AG09309 (cell line): ENCODE measurements around the gene TANC1.

ENCODE experiments used
- DNase-seq: peaks from one replicate; pipeline ENCODE4 v3.0.0-alpha.2; 2010; ENCODE audit warnings: low read depth
- H3K4me3 ChIP-seq: 2 replicates; pipeline ENCODE4 v1.5.1; 2011; ENCODE audit warnings: mild to moderate bottlenecking, low read depth, low read length, moderate library complexity; ENCODE audit not compliant: control insufficient read depth
- TF ChIP-seq, protein P1 (sequence below): IDR thresholded peaks from 2 replicates; pipeline ENCODE4 v1.5.1; 2011; ENCODE audit warnings: mild to moderate bottlenecking, low read depth, low read length, inconsistent platforms; ENCODE audit not compliant: insufficient read depth, control insufficient read depth; ENCODE audit errors: missing control alignments

Gene TANC1

DNA sequence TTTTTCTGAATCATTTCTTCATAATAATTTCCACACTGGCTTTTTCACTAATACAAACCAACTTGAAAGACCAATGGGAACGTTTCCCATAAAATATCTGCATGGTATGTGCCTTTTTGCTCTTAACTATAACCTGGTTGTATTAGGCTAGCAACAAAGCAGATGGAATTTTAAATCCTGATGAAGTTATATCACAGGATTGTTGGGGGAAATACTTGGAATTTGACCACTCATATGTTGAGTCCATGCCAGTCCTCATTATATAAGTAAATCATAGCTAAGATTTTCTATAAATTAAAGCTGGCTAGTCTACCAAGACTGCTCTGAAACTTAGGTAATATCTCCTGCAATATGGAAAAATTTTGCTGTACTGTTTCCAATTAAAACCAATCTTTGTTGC lies 99.5 kb downstream of the TANC1 start:
- H3K4me3 ChIP-seq = no peak overlapping the region
- TF ChIP-seq, protein P1, sequence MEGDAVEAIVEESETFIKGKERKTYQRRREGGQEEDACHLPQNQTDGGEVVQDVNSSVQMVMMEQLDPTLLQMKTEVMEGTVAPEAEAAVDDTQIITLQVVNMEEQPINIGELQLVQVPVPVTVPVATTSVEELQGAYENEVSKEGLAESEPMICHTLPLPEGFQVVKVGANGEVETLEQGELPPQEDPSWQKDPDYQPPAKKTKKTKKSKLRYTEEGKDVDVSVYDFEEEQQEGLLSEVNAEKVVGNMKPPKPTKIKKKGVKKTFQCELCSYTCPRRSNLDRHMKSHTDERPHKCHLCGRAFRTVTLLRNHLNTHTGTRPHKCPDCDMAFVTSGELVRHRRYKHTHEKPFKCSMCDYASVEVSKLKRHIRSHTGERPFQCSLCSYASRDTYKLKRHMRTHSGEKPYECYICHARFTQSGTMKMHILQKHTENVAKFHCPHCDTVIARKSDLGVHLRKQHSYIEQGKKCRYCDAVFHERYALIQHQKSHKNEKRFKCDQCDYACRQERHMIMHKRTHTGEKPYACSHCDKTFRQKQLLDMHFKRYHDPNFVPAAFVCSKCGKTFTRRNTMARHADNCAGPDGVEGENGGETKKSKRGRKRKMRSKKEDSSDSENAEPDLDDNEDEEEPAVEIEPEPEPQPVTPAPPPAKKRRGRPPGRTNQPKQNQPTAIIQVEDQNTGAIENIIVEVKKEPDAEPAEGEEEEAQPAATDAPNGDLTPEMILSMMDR = no peak
- DNase-seq = no peak

DNA sequence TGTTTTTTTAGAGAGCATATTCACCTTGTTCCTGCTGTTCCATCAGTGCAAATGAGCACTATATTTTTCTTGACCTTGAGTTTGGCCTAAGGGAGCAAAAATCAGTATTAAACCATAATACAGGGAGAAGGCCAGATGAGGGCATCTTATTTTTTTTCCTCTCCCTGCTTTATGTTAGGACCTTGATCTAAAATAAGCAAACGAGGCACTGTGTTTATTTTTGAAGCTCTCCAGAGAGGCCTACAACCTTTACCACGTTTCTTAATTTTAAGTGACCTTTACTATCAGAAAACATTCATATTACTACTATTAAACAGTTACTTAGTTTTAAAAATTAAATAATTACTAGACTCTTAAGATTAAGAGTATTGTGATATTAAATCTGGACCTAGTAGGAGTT lies 100.8 kb downstream of the TANC1 start:
- TF ChIP-seq, protein P1 = no peak
- DNase-seq = no peak
- H3K4me3 ChIP-seq = no peak overlapping the region

DNA sequence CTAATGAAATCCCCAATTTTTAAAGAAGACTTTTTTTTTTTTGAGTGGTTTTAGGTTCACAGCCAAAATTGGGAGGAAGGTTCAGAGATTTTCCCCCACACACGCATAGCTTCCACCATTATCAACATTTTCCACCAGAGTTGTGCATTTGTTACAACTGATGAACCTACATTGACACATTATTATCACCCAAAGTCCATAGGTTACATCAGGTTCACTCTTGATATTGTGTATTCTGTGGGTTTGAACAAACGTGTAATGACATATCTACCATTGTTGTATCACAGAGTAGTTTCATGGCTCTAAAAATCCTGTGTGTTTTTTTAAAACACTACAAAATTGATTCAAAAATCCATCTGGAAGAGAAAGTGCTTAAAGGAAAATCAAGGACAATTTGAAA lies 101.8 kb downstream of the TANC1 start:
- no peak for DNase-seq
- H3K4me3 ChIP-seq = no peak overlapping the region
- TF ChIP-seq, protein P1 = no peak

DNA sequence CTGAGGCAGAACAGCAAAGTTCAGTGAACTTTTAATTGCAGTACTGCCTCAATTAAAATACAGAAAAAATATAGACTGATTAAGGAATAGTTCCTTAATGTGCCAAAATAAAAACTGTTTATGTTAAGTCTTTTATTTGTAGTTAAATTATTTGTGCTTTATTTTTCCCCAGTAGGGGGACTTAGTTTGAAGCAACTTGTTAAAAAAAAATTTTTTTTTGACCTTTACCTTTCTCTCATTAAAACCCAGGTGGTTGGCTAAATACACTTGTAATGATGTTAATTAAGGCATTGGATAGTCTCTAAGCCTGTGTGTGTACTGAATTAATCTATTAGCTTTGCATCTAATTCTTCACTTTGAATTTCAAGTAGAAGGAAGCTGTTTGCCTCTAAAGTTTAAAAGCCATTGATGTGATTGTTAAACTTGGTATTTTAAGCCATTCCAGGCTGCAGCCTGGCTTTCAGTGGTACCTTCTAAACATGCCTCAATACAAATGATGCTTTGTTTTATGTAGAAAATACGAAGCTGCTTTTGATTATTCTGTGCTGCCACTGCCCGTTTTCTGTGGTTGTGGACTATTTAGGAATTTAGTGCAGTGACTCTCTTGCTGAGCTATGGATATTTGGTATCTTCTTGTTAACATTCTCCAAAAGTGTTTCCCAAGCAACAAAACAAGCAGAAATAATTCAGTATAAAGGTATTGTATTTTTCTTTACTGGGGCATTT lies 102.9 kb downstream of the TANC1 start:
- TF ChIP-seq, protein P1 = no peak
- no peak overlapping the region for H3K4me3 ChIP-seq
- peak; percentile 84 for DNase-seq

DNA sequence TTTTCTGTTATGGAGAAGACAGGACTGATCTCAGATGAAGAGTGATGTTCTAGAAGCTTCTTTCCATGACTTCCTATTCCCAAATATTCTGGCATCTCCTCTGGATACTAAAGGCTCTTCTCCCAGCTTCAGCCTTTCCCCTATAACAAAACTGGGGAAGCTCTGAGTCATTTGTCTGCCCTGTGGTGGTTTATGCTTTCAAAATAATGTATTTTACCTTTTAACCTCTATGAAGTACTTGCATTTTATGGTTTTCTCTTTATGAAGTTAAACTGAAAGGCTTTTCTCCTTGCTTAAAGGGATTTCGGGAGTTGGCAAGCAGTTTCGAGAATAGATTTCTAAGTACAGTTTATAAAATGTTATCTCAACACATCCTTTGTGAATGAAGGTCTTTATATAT lies 104.4 kb downstream of the TANC1 start:
- TF ChIP-seq, protein P1 = no peak
- no peak overlapping the region for H3K4me3 ChIP-seq
- no peak for DNase-seq

DNA sequence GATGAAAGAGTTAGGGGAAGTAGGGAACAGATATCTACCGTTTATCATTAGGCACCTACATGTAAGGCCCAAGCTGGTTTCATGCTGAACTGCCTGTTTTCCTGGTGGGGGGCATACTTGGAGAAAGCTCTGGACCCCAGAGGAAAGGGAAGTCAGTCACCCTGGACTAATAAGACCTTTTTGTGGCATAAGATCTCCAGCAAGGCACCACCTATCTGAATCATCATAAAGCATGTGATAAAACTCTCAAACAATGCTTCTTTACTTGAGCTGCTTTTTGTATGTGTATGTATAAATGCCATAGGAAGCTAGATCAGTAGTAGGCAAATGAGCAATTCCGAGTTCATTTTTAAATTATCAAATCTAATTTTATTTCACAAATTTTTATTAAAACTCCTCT lies 104.8 kb downstream of the TANC1 start:
- no peak overlapping the region for H3K4me3 ChIP-seq
- DNase-seq = no peak
- TF ChIP-seq, protein P1 = no peak
